Stimulated activated CD8-positive, alpha-beta memory T cell treated with anti-CD3 and anti-CD28 coated beads, Interleukin-7, amount 100 ng/mL, for 48 hours (primary cell): Measurements from ENCODE around the gene HCK.

ENCODE experiments used
- DNase-seq, 2 donors: peaks; one replicate each; pipeline ENCODE4 v3.0.0-alpha.2; 2020; ENCODE audit warnings: low read depth in 1 of 2; ENCODE audit errors: extremely low read depth in 1 of 2

Gene HCK

GRCh38 chr20:32057656-32058184 is 5.7 kb downstream of the HCK start:
- DNase-seq = no peak

- DNase-seq = no peak
Measured at GRCh38 chr20:32059189-32059588, 7.1 kb downstream of the HCK start.

GRCh38 chr20:32062776-32063170 is 10.7 kb downstream of the HCK start:
- DNase-seq = no peak

- DNase-seq = no peak
Measured at GRCh38 chr20:32063695-32064094, 11.7 kb downstream of the HCK start.

- DNase-seq = no peak
Measured at GRCh38 chr20:32064667-32065066, 12.6 kb downstream of the HCK start.

GRCh38 chr20:32067234-32067821 is 15.3 kb downstream of the HCK start:
- no peak for DNase-seq

- DNase-seq = no peak
Measured at GRCh38 chr20:32068174-32068573, 16.1 kb downstream of the HCK start.

- DNase-seq = no peak
Measured at GRCh38 chr20:32069711-32070110, 17.7 kb downstream of the HCK start.

- no peak for DNase-seq
Measured at GRCh38 chr20:32070282-32070681, 18.2 kb downstream of the HCK start.

- DNase-seq = no peak
Measured at GRCh38 chr20:32070690-32071213, 18.7 kb downstream of the HCK start.

- no peak for DNase-seq
Measured at GRCh38 chr20:32071395-32072167, 19.5 kb downstream of the HCK start.

- no peak for DNase-seq
Measured at GRCh38 chr20:32072168-32072750, 20.2 kb downstream of the HCK start.

- DNase-seq = no peak
Measured at GRCh38 chr20:32075534-32075933, 23.5 kb downstream of the HCK start.

GRCh38 chr20:32077190-32077589 is 25.1 kb downstream of the HCK start:
- DNase-seq = no peak

- DNase-seq = no peak
Measured at GRCh38 chr20:32078322-32078721, 26.3 kb downstream of the HCK start.

- DNase-seq = no peak
Measured at GRCh38 chr20:32078791-32079190, 26.7 kb downstream of the HCK start.

- no peak for DNase-seq
Measured at GRCh38 chr20:32079655-32080109, 27.6 kb downstream of the HCK start.

GRCh38 chr20:32080783-32081182 is 28.7 kb downstream of the HCK start:
- DNase-seq = no peak

- DNase-seq = no peak
Measured at GRCh38 chr20:32083469-32083868, 31.4 kb downstream of the HCK start.

- DNase-seq = no peak
Measured at GRCh38 chr20:32087070-32087469, 35.0 kb downstream of the HCK start.

- no peak for DNase-seq
Measured at GRCh38 chr20:32088759-32089158, 36.7 kb downstream of the HCK start.
